Measurements from ENCODE around the gene PWWP2B. TPM values are rescaled to one million over a fixed set of nuclear protein-coding genes. Genes with fewer than 3 reads are reported as not detected.
"Not testable (repeated sequence)": the region's sequence is repeated elsewhere in the genome, so short reads cannot be mapped to it uniquely, and the experiment has no call there.

PWWP2B gene
- total RNA-seq, 1 donor from 2014 or later = 11.0 TPM

DNA sequence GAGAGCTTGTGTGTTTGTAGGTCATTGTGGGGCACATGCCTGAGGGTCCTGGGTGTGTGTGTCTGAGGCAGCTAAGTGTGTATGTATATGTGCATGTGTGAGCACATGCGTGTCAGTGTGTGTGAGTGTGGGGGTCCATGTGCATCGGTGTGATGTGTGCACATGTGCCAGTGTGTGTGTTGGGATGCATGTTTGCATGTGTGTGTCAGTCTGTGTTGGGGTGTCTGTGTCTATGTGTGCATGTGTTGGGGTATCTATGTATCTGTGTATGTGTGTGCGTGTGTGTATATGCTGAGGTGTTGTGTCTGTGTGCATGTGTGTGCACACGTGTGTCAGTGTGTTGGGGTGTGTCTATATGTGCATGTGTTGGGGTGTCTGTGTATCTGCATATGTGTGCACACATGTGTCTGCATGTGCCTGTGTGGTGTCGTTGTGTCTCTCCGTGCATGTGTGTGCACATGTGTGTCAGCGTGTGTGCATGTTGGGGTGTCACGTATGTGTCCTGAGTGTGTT lies 33.3 kb downstream of the PWWP2B start:
- H3K4me1 ChIP-seq (ENCODE audit: control insufficient read depth in 3 of 3, insufficient read depth in 3 of 3, low read length in 3 of 3) = peaks cover 0 to 13% (median 0%) of the 10 kb centered on the region in 3 donors
- no peak overlapping the region for H3K27ac ChIP-seq (ENCODE audit: low read depth, low read length)
- H3K27me3 ChIP-seq (ENCODE audit: control insufficient read depth in 3 of 3, insufficient read depth in 3 of 3, low read length in 3 of 3) = no peaks in the 10 kb centered on the region
- peaks cover 0 to 11% (median 0%) of the 10 kb centered on the region in 3 donors for H3K36me3 ChIP-seq (ENCODE audit: control insufficient read depth in 3 of 3, insufficient read depth in 3 of 3, low read length in 3 of 3)
- no peaks in the 10 kb centered on the region for H3K9me3 ChIP-seq (ENCODE audit: control insufficient read depth in 3 of 3, low read length in 3 of 3)
- no peak overlapping the region for H3K4me3 ChIP-seq (ENCODE audit: low read length in 3 of 3)
- H3K9ac ChIP-seq (ENCODE audit: low read depth in 1 of 3, low read length in 3 of 3) = peak overlapping the region in 1 of 3 donors; percentile 25

GRCh38 chr10:132430861-132431271 lies 33.9 kb downstream of the PWWP2B start:
- Histone ChIP-seq H3K27ac (ENCODE audit: low read depth, low read length) (no peak overlapping the region), H3K4me1 (ENCODE audit: control insufficient read depth in 3 of 3, insufficient read depth in 3 of 3, low read length in 3 of 3) (peaks cover 0 to 13% (median 0%) of the 10 kb centered on the region in 3 donors), H3K9me3 (ENCODE audit: control insufficient read depth in 3 of 3, low read length in 3 of 3) (no peaks in the 10 kb centered on the region), H3K9ac (ENCODE audit: low read depth in 1 of 3, low read length in 3 of 3) (no peak overlapping the region), H3K36me3 (ENCODE audit: control insufficient read depth in 3 of 3, insufficient read depth in 3 of 3, low read length in 3 of 3) (peaks cover 0 to 11% (median 0%) of the 10 kb centered on the region in 3 donors), H3K4me3 (ENCODE audit: low read length in 3 of 3) (no peak overlapping the region), H3K27me3 (ENCODE audit: control insufficient read depth in 3 of 3, insufficient read depth in 3 of 3, low read length in 3 of 3) (no peaks in the 10 kb centered on the region)

- Histone ChIP-seq H3K36me3 (ENCODE audit: control insufficient read depth in 3 of 3, insufficient read depth in 3 of 3, low read length in 3 of 3) (peaks cover 0 to 11% (median 0%) of the 10 kb centered on the region in 3 donors), H3K9ac (ENCODE audit: low read depth in 1 of 3, low read length in 3 of 3) (no peak overlapping the region), H3K9me3 (ENCODE audit: control insufficient read depth in 3 of 3, low read length in 3 of 3) (no peaks in the 10 kb centered on the region), H3K4me1 (ENCODE audit: control insufficient read depth in 3 of 3, insufficient read depth in 3 of 3, low read length in 3 of 3) (peaks cover 0 to 13% (median 0%) of the 10 kb centered on the region in 3 donors), H3K27ac (ENCODE audit: low read depth, low read length) (no peak overlapping the region), H3K27me3 (ENCODE audit: control insufficient read depth in 3 of 3, insufficient read depth in 3 of 3, low read length in 3 of 3) (no peaks in the 10 kb centered on the region), H3K4me3 (ENCODE audit: low read length in 3 of 3) (no peak overlapping the region)
Measured at GRCh38 chr10:132431537-132432175, 34.7 kb downstream of the PWWP2B start.

- Histone ChIP-seq H3K9me3 (ENCODE audit: control insufficient read depth in 3 of 3, low read length in 3 of 3) (no peaks in the 10 kb centered on the region), H3K27me3 (ENCODE audit: control insufficient read depth in 3 of 3, insufficient read depth in 3 of 3, low read length in 3 of 3) (no peaks in the 10 kb centered on the region), H3K4me1 (ENCODE audit: control insufficient read depth in 3 of 3, insufficient read depth in 3 of 3, low read length in 3 of 3) (peaks cover 0 to 13% (median 0%) of the 10 kb centered on the region in 3 donors), H3K4me3 (ENCODE audit: low read length in 3 of 3) (no peak overlapping the region), H3K27ac (ENCODE audit: low read depth, low read length) (no peak overlapping the region), H3K9ac (ENCODE audit: low read depth in 1 of 3, low read length in 3 of 3) (no peak overlapping the region), H3K36me3 (ENCODE audit: control insufficient read depth in 3 of 3, insufficient read depth in 3 of 3, low read length in 3 of 3) (peaks cover 0 to 11% (median 0%) of the 10 kb centered on the region in 3 donors)
Measured at GRCh38 chr10:132432176-132432540, 35.2 kb downstream of the PWWP2B start.

DNA sequence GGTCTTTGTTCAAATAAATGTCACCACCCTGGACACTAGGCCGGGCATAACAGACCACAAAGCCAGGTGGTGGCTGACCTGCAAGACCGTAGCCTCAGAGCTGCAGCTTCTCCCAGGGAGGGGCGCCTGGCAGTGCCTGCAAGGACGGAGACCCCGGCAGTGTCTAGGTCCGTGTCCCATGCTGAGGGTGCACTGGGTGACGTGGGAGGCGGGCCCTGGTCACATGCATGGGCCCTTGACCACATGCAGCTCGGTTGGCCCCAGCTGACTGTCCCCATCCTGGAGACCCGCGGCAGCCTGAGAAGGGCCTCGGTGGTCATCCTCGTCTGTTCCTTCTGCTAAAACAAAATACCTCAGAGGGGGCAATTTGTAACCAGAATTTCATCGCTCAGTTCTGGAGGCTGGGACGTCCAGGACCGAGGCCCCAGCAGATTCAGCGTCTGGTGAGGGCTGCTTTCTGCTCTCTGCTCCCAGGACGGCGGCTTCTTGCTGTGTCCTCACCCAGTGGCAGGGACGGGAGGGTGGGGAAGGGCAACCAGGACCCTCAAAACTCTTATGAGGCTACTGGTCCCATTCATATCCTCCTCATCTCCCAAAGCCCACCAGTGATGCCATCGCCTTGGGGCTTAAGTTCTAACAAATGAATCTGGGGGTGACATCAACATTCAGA lies 36.8 kb downstream of the PWWP2B start:
- Histone ChIP-seq H3K9ac (ENCODE audit: low read depth in 1 of 3, low read length in 3 of 3) (no peak overlapping the region), H3K4me3 (ENCODE audit: low read length in 3 of 3) (peak overlapping the region in 1 of 3 donors; percentile 22), H3K4me1 (ENCODE audit: control insufficient read depth in 3 of 3, insufficient read depth in 3 of 3, low read length in 3 of 3) (peaks cover 0 to 17% (median 7%) of the 10 kb centered on the region in 3 donors), H3K27me3 (ENCODE audit: control insufficient read depth in 3 of 3, insufficient read depth in 3 of 3, low read length in 3 of 3) (no peaks in the 10 kb centered on the region), H3K27ac (ENCODE audit: low read depth, low read length) (no peak overlapping the region), H3K36me3 (ENCODE audit: control insufficient read depth in 3 of 3, insufficient read depth in 3 of 3, low read length in 3 of 3) (no peaks in the 10 kb centered on the region), H3K9me3 (ENCODE audit: control insufficient read depth in 3 of 3, low read length in 3 of 3) (no peaks in the 10 kb centered on the region)

GRCh38 chr10:132434405-132435005 lies 37.5 kb downstream of the PWWP2B start:
- peaks cover 0 to 19% (median 10%) of the 10 kb centered on the region in 3 donors for H3K4me1 ChIP-seq (ENCODE audit: control insufficient read depth in 3 of 3, insufficient read depth in 3 of 3, low read length in 3 of 3)
- no peaks in the 10 kb centered on the region for H3K36me3 ChIP-seq (ENCODE audit: control insufficient read depth in 3 of 3, insufficient read depth in 3 of 3, low read length in 3 of 3)
- no peaks in the 10 kb centered on the region for H3K27me3 ChIP-seq (ENCODE audit: control insufficient read depth in 3 of 3, insufficient read depth in 3 of 3, low read length in 3 of 3)
- no peaks in the 10 kb centered on the region for H3K9me3 ChIP-seq (ENCODE audit: control insufficient read depth in 3 of 3, low read length in 3 of 3)
- H3K4me3 ChIP-seq (ENCODE audit: low read length in 3 of 3) = peak overlapping the region in 1 of 3 donors; percentile 22
- H3K27ac ChIP-seq (ENCODE audit: low read depth, low read length) = no peak overlapping the region
- H3K9ac ChIP-seq (ENCODE audit: low read depth in 1 of 3, low read length in 3 of 3) = no peak overlapping the region

- peaks cover 0 to 13% (median 13%) of the 10 kb centered on the region in 3 donors for H3K4me1 ChIP-seq (ENCODE audit: control insufficient read depth in 3 of 3, insufficient read depth in 3 of 3, low read length in 3 of 3)
- H3K36me3 ChIP-seq (ENCODE audit: control insufficient read depth in 3 of 3, insufficient read depth in 3 of 3, low read length in 3 of 3); H3K9ac ChIP-seq (ENCODE audit: low read depth in 1 of 3, low read length in 3 of 3); H3K9me3 ChIP-seq (ENCODE audit: control insufficient read depth in 3 of 3, low read length in 3 of 3); H3K27ac ChIP-seq (ENCODE audit: low read depth, low read length); H3K27me3 ChIP-seq (ENCODE audit: control insufficient read depth in 3 of 3, insufficient read depth in 3 of 3, low read length in 3 of 3); H3K4me3 ChIP-seq (ENCODE audit: low read length in 3 of 3): not testable (repeated sequence)
Measured at GRCh38 chr10:132435320-132435719, 38.3 kb downstream of the PWWP2B start.

- H3K4me3 ChIP-seq (ENCODE audit: low read length in 3 of 3); H3K9me3 ChIP-seq (ENCODE audit: control insufficient read depth in 3 of 3, low read length in 3 of 3); H3K9ac ChIP-seq (ENCODE audit: low read depth in 1 of 3, low read length in 3 of 3); H3K27ac ChIP-seq (ENCODE audit: low read depth, low read length); H3K27me3 ChIP-seq (ENCODE audit: control insufficient read depth in 3 of 3, insufficient read depth in 3 of 3, low read length in 3 of 3); H3K36me3 ChIP-seq (ENCODE audit: control insufficient read depth in 3 of 3, insufficient read depth in 3 of 3, low read length in 3 of 3): not testable (repeated sequence)
- peaks cover 0 to 13% (median 13%) of the 10 kb centered on the region in 3 donors for H3K4me1 ChIP-seq (ENCODE audit: control insufficient read depth in 3 of 3, insufficient read depth in 3 of 3, low read length in 3 of 3)
Measured at GRCh38 chr10:132436096-132436495, 39.1 kb downstream of the PWWP2B start.

GRCh38 chr10:132436861-132437410 lies 39.9 kb downstream of the PWWP2B start:
- H3K27me3 ChIP-seq (ENCODE audit: control insufficient read depth in 3 of 3, insufficient read depth in 3 of 3, low read length in 3 of 3) = no peaks in the 10 kb centered on the region
- H3K4me1 ChIP-seq (ENCODE audit: control insufficient read depth in 3 of 3, insufficient read depth in 3 of 3, low read length in 3 of 3) = peaks cover 0 to 13% (median 13%) of the 10 kb centered on the region in 3 donors
- H3K36me3 ChIP-seq (ENCODE audit: control insufficient read depth in 3 of 3, insufficient read depth in 3 of 3, low read length in 3 of 3) = no peaks in the 10 kb centered on the region
- H3K27ac ChIP-seq (ENCODE audit: low read depth, low read length) = no peak overlapping the region
- H3K4me3 ChIP-seq (ENCODE audit: low read length in 3 of 3) = no peak overlapping the region
- H3K9ac ChIP-seq (ENCODE audit: low read depth in 1 of 3, low read length in 3 of 3) = no peak overlapping the region
- no peaks in the 10 kb centered on the region for H3K9me3 ChIP-seq (ENCODE audit: control insufficient read depth in 3 of 3, low read length in 3 of 3)
